HEK293T (cell line): Measurements from ENCODE around the gene IL22RA1.

Experiments
- CTCF ChIA-PET: fragments of 350-600 bp; formaldehyde crosslinking; extraction: SDS; loops from one replicate; lab custom pipeline; 2021; ENCODE audit warnings: antibody characterized with exemption, inconsistent platforms; lab: Yijun Ruan, JAX
- POLR2A ChIA-PET: fragments of 350-600 bp; formaldehyde crosslinking; extraction: SDS; loops from one replicate; lab custom pipeline; 2020; ENCODE audit warnings: antibody characterized with exemption, inconsistent platforms; lab: Yijun Ruan, JAX
- DNase-seq: peaks from one replicate; pipeline ENCODE4 v3.0.0; 2012; ENCODE audit warnings: mixed read lengths; ENCODE audit errors: extremely low spot score
- ARNT ChIP-seq: fragments of 450-650 bp; IDR thresholded peaks from 2 replicates; pipeline ENCODE4 v1.6.1; 2017; ENCODE audit warnings: mild to moderate bottlenecking
- BHLHE40 ChIP-seq: fragments of 450-650 bp; IDR thresholded peaks from 2 replicates; pipeline ENCODE4 v1.6.1; 2016; ENCODE audit warnings: mild to moderate bottlenecking, moderate library complexity, borderline replicate concordance
- CTBP1 ChIP-seq: fragments of 450-650 bp; IDR thresholded peaks from 2 replicates; pipeline ENCODE4 v1.6.1; 2016; ENCODE audit warnings: borderline replicate concordance
- ELF4 ChIP-seq: fragments of 450-650 bp; IDR thresholded peaks from 2 replicates; pipeline ENCODE4 v1.6.1; 2017; ENCODE audit warnings: antibody characterized with exemption
- FOXA1 ChIP-seq: fragments of 450-650 bp; IDR thresholded peaks from 2 replicates; pipeline ENCODE4 v1.6.1; 2016; ENCODE audit warnings: mild to moderate bottlenecking
- FOXK2 ChIP-seq: fragments of 450-650 bp; IDR thresholded peaks from 2 replicates; pipeline ENCODE4 v1.6.1; 2016; ENCODE audit warnings: mild to moderate bottlenecking
- FOXM1 ChIP-seq: fragments of 450-650 bp; IDR thresholded peaks from 2 replicates; pipeline ENCODE4 v1.6.1; 2017; ENCODE audit warnings: mild to moderate bottlenecking, borderline replicate concordance
- HDGF ChIP-seq: fragments of 450-650 bp; IDR thresholded peaks from 2 replicates; pipeline ENCODE4 v1.6.1; 2017; ENCODE audit warnings: antibody characterized with exemption, borderline replicate concordance
- L3MBTL2 ChIP-seq: fragments of 450-650 bp; conservative IDR thresholded peaks from 2 replicates; pipeline ENCODE4 v1.6.1; 2016; ENCODE audit warnings: mild to moderate bottlenecking
- LEF1 ChIP-seq: fragments of 450-650 bp; IDR thresholded peaks from 2 replicates; pipeline ENCODE4 v1.6.1; 2017; ENCODE audit warnings: mild to moderate bottlenecking, borderline replicate concordance
- NFRKB ChIP-seq: fragments of 450-650 bp; IDR thresholded peaks from 2 replicates; pipeline ENCODE4 v1.6.1; 2016; ENCODE audit warnings: mild to moderate bottlenecking, moderate library complexity
- SP1 ChIP-seq: fragments of 450-650 bp; IDR thresholded peaks from 2 replicates; pipeline ENCODE4 v1.6.1; 2017
- SUZ12 ChIP-seq: fragments of 450-650 bp; IDR thresholded peaks from 2 replicates; pipeline ENCODE4 v1.6.1; 2016; ENCODE audit warnings: mild to moderate bottlenecking
- TARDBP ChIP-seq: fragments of 450-650 bp; IDR thresholded peaks from 2 replicates; pipeline ENCODE4 v1.6.1; 2016
- ZNF384 ChIP-seq: fragments of 450-650 bp; IDR thresholded peaks from 2 replicates; pipeline ENCODE4 v1.6.1; 2016
- TF ChIP-seq, protein P1 (sequence below): fragments of 450-650 bp; IDR thresholded peaks from 2 replicates; pipeline ENCODE4 v1.6.1; 2016

The IL22RA1 gene

GRCh38 chr1:24085546-24085945, 57.4 kb downstream of the IL22RA1 start:
- TF ChIP-seq HDGF (no peak), LEF1 (no peak), TARDBP (no peak), SP1 (no peak), NFRKB (no peak), FOXM1 (no peak), FOXK2 (no peak), ELF4 (no peak), BHLHE40 (no peak), FOXA1 (no peak), SUZ12 (no peak), L3MBTL2 (no peak), ZNF384 (no peak), CTBP1 (no peak)
- TF ChIP-seq, protein P1, sequence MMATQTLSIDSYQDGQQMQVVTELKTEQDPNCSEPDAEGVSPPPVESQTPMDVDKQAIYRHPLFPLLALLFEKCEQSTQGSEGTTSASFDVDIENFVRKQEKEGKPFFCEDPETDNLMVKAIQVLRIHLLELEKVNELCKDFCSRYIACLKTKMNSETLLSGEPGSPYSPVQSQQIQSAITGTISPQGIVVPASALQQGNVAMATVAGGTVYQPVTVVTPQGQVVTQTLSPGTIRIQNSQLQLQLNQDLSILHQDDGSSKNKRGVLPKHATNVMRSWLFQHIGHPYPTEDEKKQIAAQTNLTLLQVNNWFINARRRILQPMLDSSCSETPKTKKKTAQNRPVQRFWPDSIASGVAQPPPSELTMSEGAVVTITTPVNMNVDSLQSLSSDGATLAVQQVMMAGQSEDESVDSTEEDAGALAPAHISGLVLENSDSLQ: no peak
- ChIA-PET CTCF (interaction anchor here (1.4 kb wide), 1 partner anchor 14 kb away, joined by 4 read pairs; no protein-coding TSS in a partner anchor), POLR2A (no interaction called here)
- DNase-seq: no peak

- POLR2A ChIA-PET: no interaction called here
- CTCF ChIA-PET: interaction anchor here (1.4 kb wide), 1 partner anchor 14 kb away, joined by 4 read pairs; no protein-coding TSS in a partner anchor
- no peak for DNase-seq
- TF ChIP-seq FOXK2: no peak
- TF ChIP-seq FOXM1: no peak
- no peak for TF ChIP-seq LEF1
- TF ChIP-seq, protein P1: no peak
These were observed 57.9 kb downstream of the IL22RA1 start for GRCh38 chr1:24085007-24085406.

DNA sequence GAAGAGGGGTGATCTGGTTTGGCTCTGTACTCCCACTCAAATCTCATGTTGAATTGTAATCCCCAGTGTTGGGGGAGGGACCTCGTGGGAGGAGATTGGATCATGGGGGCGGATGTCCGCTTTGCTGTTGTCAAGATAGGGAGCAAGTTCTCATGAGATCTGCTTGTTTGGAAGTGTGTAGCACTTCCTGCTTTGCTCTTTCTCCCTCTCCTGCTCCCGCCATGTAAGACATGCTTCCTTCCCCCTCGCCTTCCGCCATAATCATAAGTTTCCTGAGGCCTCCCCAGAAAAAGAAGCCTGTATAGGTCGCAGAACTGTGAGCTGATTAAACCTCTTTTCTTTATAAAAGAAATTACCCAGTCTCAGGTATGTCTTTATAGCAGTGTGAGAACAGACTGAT, 58.9 kb downstream of the IL22RA1 start:
- DNase-seq: no peak
- CTCF ChIA-PET: interaction anchor here (1.4 kb wide), 1 partner anchor 13 kb away, joined by 4 read pairs; no protein-coding TSS in a partner anchor
- no peak for TF ChIP-seq FOXK2
- TF ChIP-seq ELF4: no peak
- TF ChIP-seq ZNF384: no peak
- no peak for TF ChIP-seq HDGF
- TF ChIP-seq FOXM1: no peak
- no peak for TF ChIP-seq L3MBTL2
- TF ChIP-seq SUZ12: no peak
- no peak for TF ChIP-seq ARNT
- TF ChIP-seq FOXA1: no peak
- TF ChIP-seq NFRKB: no peak
- TF ChIP-seq CTBP1: no peak
- no peak for TF ChIP-seq SP1
- TF ChIP-seq LEF1: no peak
- TF ChIP-seq TARDBP: no peak
- TF ChIP-seq BHLHE40: no peak
- TF ChIP-seq, protein P1: no peak
- POLR2A ChIA-PET: no interaction called here

DNA sequence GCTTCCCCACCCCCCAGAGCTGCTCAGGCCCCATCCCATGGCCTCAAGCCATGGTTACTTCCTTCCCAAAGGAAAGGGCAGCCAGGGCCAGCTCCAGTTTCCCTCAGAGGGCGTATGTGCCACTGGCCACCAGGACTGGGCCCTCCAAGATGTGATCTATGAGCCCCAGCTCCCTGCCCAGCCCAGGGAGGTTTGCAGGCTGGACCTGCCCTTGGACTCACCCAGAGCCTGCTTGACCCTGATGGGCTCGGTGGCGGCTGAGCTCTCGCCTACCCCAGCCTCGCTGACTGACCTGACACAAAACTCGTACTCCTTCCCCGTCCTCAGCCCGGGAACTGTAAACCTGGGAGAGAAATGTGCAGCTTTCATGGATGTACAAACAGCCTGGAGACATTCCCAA, 60.6 kb downstream of the IL22RA1 start:
- TF ChIP-seq NFRKB (no peak), FOXK2 (no peak), ZNF384 (no peak), FOXM1 (no peak), SP1 (no peak), TARDBP (no peak), HDGF (no peak), ELF4 (no peak), ARNT (no peak), L3MBTL2 (no peak), FOXA1 (no peak), LEF1 (no peak), SUZ12 (no peak), CTBP1 (no peak), BHLHE40 (no peak)
- TF ChIP-seq, protein P1: no peak
- CTCF ChIA-PET: no interaction called here
- POLR2A ChIA-PET: no interaction called here
- DNase-seq: no peak

DNA sequence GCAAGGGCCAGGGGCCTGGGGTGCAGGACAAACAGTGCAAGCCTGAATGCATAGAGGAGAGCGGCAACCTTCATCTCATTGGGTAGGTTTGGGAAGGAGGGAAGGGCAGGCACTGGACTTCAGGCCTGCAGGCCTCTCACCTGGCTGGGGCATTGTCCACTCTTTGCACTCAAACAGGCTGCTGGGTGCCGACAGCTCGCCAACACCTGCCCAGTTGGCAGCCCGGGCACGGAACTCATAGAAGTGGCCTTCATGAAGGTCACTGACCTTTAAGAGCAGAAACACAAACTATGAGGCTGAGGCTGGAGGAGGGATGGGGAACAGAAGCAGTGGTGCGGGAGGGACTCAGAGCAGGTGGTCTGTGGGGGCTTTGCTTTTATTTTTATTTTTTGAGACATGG, 61.8 kb downstream of the IL22RA1 start:
- no peak for DNase-seq
- TF ChIP-seq ZNF384: no peak
- TF ChIP-seq SUZ12: no peak
- no peak for TF ChIP-seq FOXM1
- no peak for TF ChIP-seq LEF1
- no peak for TF ChIP-seq FOXA1
- no peak for TF ChIP-seq CTBP1
- TF ChIP-seq, protein P1: no peak
- no peak for TF ChIP-seq ELF4
- no peak for TF ChIP-seq FOXK2
- no peak for TF ChIP-seq L3MBTL2
- no peak for TF ChIP-seq BHLHE40
- no peak for TF ChIP-seq ARNT
- no peak for TF ChIP-seq TARDBP
- TF ChIP-seq SP1: no peak
- TF ChIP-seq NFRKB: no peak
- no peak for TF ChIP-seq HDGF
- CTCF ChIA-PET: interaction anchor here (0.9 kb wide), 1 partner anchor 69 kb away, joined by 3 read pairs; no protein-coding TSS in a partner anchor
- POLR2A ChIA-PET: no interaction called here
